H1 (cell line): Measurements from ENCODE around the gene GPR135. TPM values are rescaled to one million over a fixed set of nuclear protein-coding genes. Genes with fewer than 3 reads are reported as not detected.

Experiments used
- CTCF ChIA-PET: fragments of 300-600 bp; sonication (Branson Sonifier 250); formaldehyde crosslinking; loops from one replicate; lab custom pipeline; 2021; ENCODE audit not compliant: partially characterized antibody; lab: Charles Lee
- POLR2A ChIA-PET: fragments of 300-600 bp; sonication (Branson Sonifier 250); formaldehyde crosslinking; loops from one replicate; lab custom pipeline; 2021; ENCODE audit warnings: inconsistent platforms; ENCODE audit not compliant: partially characterized antibody; lab: Charles Lee
- DNase-seq, 2 experiments: peaks; one replicate each; pipeline versions ENCODE4 v3.0.0 to v3.0.0-alpha.2; 2010 to 2022; ENCODE audit warnings: low spot score in 2 of 2, low read depth in 1 of 2, mixed read lengths in 1 of 2
- FAIRE-seq: peaks from 2 replicates; lab custom pipeline; 2011; peaks lifted over from hg19 to GRCh38; lab: Jason Lieb, UNC
- H2AFZ ChIP-seq: 2 replicates; pipeline ENCODE4 v1.8.1; 2012; ENCODE audit warnings: low read length, inconsistent platforms
- H2AK5ac ChIP-seq: 2 replicates; pipeline ENCODE4 v1.6.1; 2013; ENCODE audit warnings: low read depth, low read length
- H2BK120ac ChIP-seq: replicated peaks from 2 replicates; pipeline ENCODE3; 2013; ENCODE audit warnings: low read depth, low read length, inconsistent platforms
- H2BK12ac ChIP-seq: 2 replicates; pipeline ENCODE4 v1.6.1; 2013; ENCODE audit warnings: low read depth, low read length
- H2BK15ac ChIP-seq: 2 replicates; pipeline ENCODE4 v1.6.1; 2013; ENCODE audit warnings: low read length
- H2BK20ac ChIP-seq: 2 replicates; pipeline ENCODE4 v1.6.1; 2013; ENCODE audit warnings: low read length
- H2BK5ac ChIP-seq: 2 replicates; pipeline ENCODE4 v1.6.1; 2013; ENCODE audit warnings: low read depth, low read length
- H3K14ac ChIP-seq: 2 replicates; pipeline ENCODE4 v1.6.1; 2013; ENCODE audit warnings: inconsistent platforms; ENCODE audit not compliant: insufficient read length
- H3K18ac ChIP-seq: 2 replicates; pipeline ENCODE4 v1.6.1; 2013; ENCODE audit warnings: low read length; ENCODE audit errors: extremely low read depth
- H3K23ac ChIP-seq: 2 replicates; pipeline ENCODE4 v1.6.1; 2013; ENCODE audit warnings: inconsistent platforms; ENCODE audit not compliant: insufficient read length
- H3K23me2 ChIP-seq: 2 replicates; pipeline ENCODE4 v1.6.1; 2013; ENCODE audit warnings: low read depth, low read length
- H3K27ac ChIP-seq: 2 replicates; pipeline ENCODE4 v1.6.1; 2011; ENCODE audit warnings: low read depth, low read length, inconsistent platforms
- H3K27me3 ChIP-seq, 4 experiments: replicated peaks in 1 of 4; 1 replicate in 1 of 4; 2 replicates in 3 of 4; pipeline versions ENCODE4 v1.6.1 to v1.8.1; 2011 to 2013; ENCODE audit warnings: low read length in 3 of 4, mild to moderate bottlenecking in 3 of 4, inconsistent platforms in 2 of 4, mixed read lengths in 2 of 4, moderate library complexity in 1 of 4; ENCODE audit not compliant: control insufficient read depth in 3 of 4, insufficient read depth in 3 of 4; ENCODE audit errors: extremely low read depth in 1 of 4
- H3K36me3 ChIP-seq, 4 experiments: 2 replicates each; pipeline versions ENCODE4 v1.6.1 to v1.8.1; 2011 to 2013; ENCODE audit warnings: mild to moderate bottlenecking in 4 of 4, low read length in 3 of 4, moderate library complexity in 2 of 4, control low read depth in 1 of 4, inconsistent platforms in 1 of 4; ENCODE audit not compliant: insufficient read depth in 4 of 4, control insufficient read depth in 2 of 4
- H3K4ac ChIP-seq: replicated peaks from 2 replicates; pipeline ENCODE3; 2013; ENCODE audit warnings: low read length, low read depth, mixed read lengths, inconsistent platforms; ENCODE audit not compliant: insufficient read length
- H3K4me1 ChIP-seq, 4 experiments: replicated peaks in 1 of 4; 1 replicate in 1 of 4; 2 replicates in 3 of 4; pipeline versions ENCODE4 v1.6.1 to v1.8.1; 2011 to 2013; ENCODE audit warnings: low read length in 3 of 4, inconsistent platforms in 2 of 4, mixed read lengths in 1 of 4; ENCODE audit not compliant: insufficient read depth in 4 of 4, control insufficient read depth in 3 of 4
- H3K4me2 ChIP-seq, 2 experiments: 2 replicates each; pipeline versions ENCODE4 v1.6.1 to v1.8.1; 2011 to 2013; ENCODE audit warnings: low read depth in 2 of 2, low read length in 2 of 2, control low read depth in 1 of 2, inconsistent platforms in 1 of 2, mild to moderate bottlenecking in 1 of 2; ENCODE audit not compliant: insufficient read depth in 1 of 2
- H3K4me3 ChIP-seq, 4 experiments: fragments of 200-600, 300-600 bp in 1 of 4; sonication (generic), shearing (Covaris generic), sonication (Bioruptor Twin) in 1 of 4; 2 replicates each; pipeline versions ENCODE4 v1.5.1 to v1.8.1; 2011 to 2016; ENCODE audit warnings: low read length in 4 of 4, low read depth in 3 of 4, control low read depth in 2 of 4, inconsistent platforms in 2 of 4, mild to moderate bottlenecking in 2 of 4, mixed read lengths in 1 of 4, moderate library complexity in 1 of 4; ENCODE audit not compliant: insufficient read depth in 2 of 4; ENCODE audit errors: extremely low read depth in 1 of 4
- H3K56ac ChIP-seq: replicated peaks from 2 replicates; pipeline ENCODE3; 2013; ENCODE audit warnings: low read depth, mild to moderate bottlenecking, mixed read lengths, low read length, inconsistent platforms; ENCODE audit not compliant: insufficient read length
- H3K79me1 ChIP-seq: 2 replicates; pipeline ENCODE4 v1.6.1; 2013; ENCODE audit warnings: low read depth, low read length, control low read depth
- H3K79me2 ChIP-seq, 2 experiments: 2 replicates each; pipeline versions ENCODE4 v1.6.1 to v1.8.1; 2012 to 2013; ENCODE audit warnings: low read length in 2 of 2, mild to moderate bottlenecking in 2 of 2, inconsistent platforms in 1 of 2; ENCODE audit not compliant: insufficient read depth in 2 of 2, control insufficient read depth in 1 of 2
- H3K9ac ChIP-seq, 4 experiments: replicated peaks in 1 of 4; 1 replicate in 1 of 4; 2 replicates in 3 of 4; pipeline versions ENCODE4 v1.6.1 to v1.8.1; 2011 to 2013; ENCODE audit warnings: low read depth in 3 of 4, low read length in 3 of 4, control low read depth in 2 of 4, mild to moderate bottlenecking in 2 of 4, moderate library complexity in 2 of 4, inconsistent platforms in 1 of 4; ENCODE audit errors: extremely low read depth in 1 of 4
- H3K9me3 ChIP-seq, 2 experiments: 2 replicates each; pipeline versions ENCODE4 v1.6.1 to v1.8.1; 2012 to 2013; ENCODE audit warnings: mild to moderate bottlenecking in 2 of 2, moderate library complexity in 2 of 2, control low read depth in 1 of 2, inconsistent platforms in 1 of 2, low read depth in 1 of 2, low read length in 1 of 2, mixed read lengths in 1 of 2; ENCODE audit not compliant: insufficient read depth in 2 of 2
- H4K20me1 ChIP-seq, 2 experiments: replicated peaks in 1 of 2; 2 replicates each; pipeline versions ENCODE3 to v1.8.1; 2011 to 2013; ENCODE audit warnings: inconsistent platforms in 2 of 2, low read length in 2 of 2, mild to moderate bottlenecking in 1 of 2; ENCODE audit not compliant: insufficient read depth in 2 of 2, control insufficient read depth in 1 of 2
- H4K5ac ChIP-seq: 2 replicates; pipeline ENCODE4 v1.6.1; 2013; ENCODE audit warnings: low read length, low read depth, mixed read lengths, inconsistent platforms; ENCODE audit not compliant: insufficient read length
- H4K8ac ChIP-seq: 2 replicates; pipeline ENCODE4 v1.8.0; 2013; ENCODE audit warnings: mild to moderate bottlenecking, moderate library complexity, low read length, inconsistent platforms; ENCODE audit not compliant: insufficient read depth; ENCODE audit errors: extremely low read depth
- H4K91ac ChIP-seq: replicated peaks from 2 replicates; pipeline ENCODE3; 2013; ENCODE audit warnings: low read length, mixed read lengths, inconsistent platforms; ENCODE audit not compliant: insufficient read length
- ATF2 ChIP-seq: IDR thresholded peaks from 2 replicates; pipeline ENCODE4 v1.6.1; 2012; ENCODE audit warnings: low read length, inconsistent platforms
- ATF3 ChIP-seq: IDR thresholded peaks from 2 replicates; pipeline ENCODE4 v1.6.1; 2011; ENCODE audit warnings: low read depth, mild to moderate bottlenecking, low read length; ENCODE audit not compliant: insufficient read depth
- BCL11A ChIP-seq, 2 experiments: IDR thresholded peaks; one replicate each; pipeline ENCODE4 v1.6.1; 2011; ENCODE audit warnings: low read depth in 2 of 2, low read length in 2 of 2, mild to moderate bottlenecking in 2 of 2
- KDM4A ChIP-seq: IDR thresholded peaks from one replicate; pipeline ENCODE4 v1.7.1; 2012; ENCODE audit warnings: low read depth, mild to moderate bottlenecking, moderate library complexity, low read length, inconsistent platforms; ENCODE audit not compliant: severe bottlenecking
- KDM5A ChIP-seq: fragments of 200-600 bp; IDR thresholded peaks from 2 replicates; pipeline ENCODE4 v1.7.1; 2012; ENCODE audit warnings: mild to moderate bottlenecking, low read length, inconsistent platforms, mixed read lengths
- MAFK ChIP-seq: IDR thresholded peaks from 2 replicates; pipeline ENCODE4 v1.6.1; 2012; ENCODE audit warnings: low read depth, mild to moderate bottlenecking, improper control_type of control experiment, low read length
- MAX ChIP-seq: IDR thresholded peaks from 2 replicates; pipeline ENCODE4 v1.6.1; 2012; ENCODE audit warnings: inconsistent platforms
- SRF ChIP-seq: IDR thresholded peaks from 2 replicates; pipeline ENCODE4 v1.6.1; 2011; ENCODE audit warnings: mild to moderate bottlenecking, low read depth, low read length, moderate library complexity
- USF2 ChIP-seq: IDR thresholded peaks from 2 replicates; pipeline ENCODE4 v1.6.1; 2011; ENCODE audit warnings: low read length, improper control_type of control experiment
- ZNF274 ChIP-seq: IDR thresholded peaks from 2 replicates; pipeline ENCODE4 v1.7.0; 2012; ENCODE audit warnings: low read length, borderline replicate concordance; ENCODE audit errors: extremely low read depth
- WGBS, 2 experiments: shearing (Covaris generic) in 1 of 2; methylation state at CpG; one replicate each; pipeline versions ENCODE4 v1.1.6 to v1.1.7; 2013 to 2015; ENCODE audit warnings: low lambda C conversion rate in 2 of 2, mixed read lengths in 2 of 2, inconsistent platforms in 1 of 2, low coverage in 1 of 2, missing lambda C conversion rate in 1 of 2; ENCODE audit not compliant: insufficient replicate concordance in 2 of 2, insufficient coverage in 1 of 2, insufficient read length in 1 of 2; ENCODE audit errors: extremely low coverage in 1 of 2, missing lambda C conversion rate in 1 of 2; 5-methylcytosine and 5-hydroxymethylcytosine counted together
- polyA plus RNA-seq, 7 experiments: library from polyadenylated mRNA; depleted of rRNA in 3 of 7; stranded (reverse) in 5 of 7; unstranded in 2 of 7; fragments of >200 nt in 5 of 7; fragments of 200-250 nt in 2 of 7; gene quantifications; 1 replicate in 5 of 7; 2 replicates in 1 of 7; 4 replicates in 1 of 7; pipeline versions ENCODE4 v1.2.1 to v1.2.3, GENCODE V29; 2011 to 2013; ENCODE audit warnings: missing spikeins in 2 of 7, mixed read lengths in 2 of 7
- total RNA-seq: library from RNA; stranded (reverse); fragmentation: NEBNext Ultra II Directional; extraction: Animal tissue kit (Norgen Biotek cat#: 25700); gene quantifications from 2 replicates; pipeline ENCODE4 v1.2.1, GENCODE V29; 2021

The GPR135 gene
- total and polyA plus RNA-seq, 2 of the 8 experiments (the other 6 are each of a cell fraction or from before 2014, with no cell fraction given) = 0.48 to 1.1 TPM

GRCh38 chr14:59507752-59508103, 42.5 kb upstream of the GPR135 start:
- Histone ChIP-seq H2AFZ (no peak overlapping the region), H4K91ac (no peak overlapping the region), H3K56ac (no peak overlapping the region), H2BK120ac (no peak overlapping the region), H2BK20ac (no peak overlapping the region), H3K9me3 (no peaks in the 10 kb centered on the region), H2AK5ac (no peak overlapping the region), H2BK5ac (no peak overlapping the region), H3K4ac (no peak overlapping the region), H3K4me1 (peaks cover 0 to 3% (median under 1%) of the 10 kb centered on the region in 4 experiments; a peak in 2 of 7 replicates), H3K4me3 (no peak overlapping the region), H3K36me3 (peaks cover 2 to 11% (median 5%) of the 10 kb centered on the region in 4 experiments; a peak in 4 of 8 replicates), H3K23ac (no peak overlapping the region), H4K20me1 (no peaks in the 10 kb centered on the region), H4K5ac (no peak overlapping the region), H3K14ac (no peak overlapping the region), H2BK15ac (no peak overlapping the region), H3K79me1 (no peaks in the 10 kb centered on the region), H3K27ac (no peak overlapping the region), H3K4me2 (no peak overlapping the region), H3K79me2 (no peaks in the 10 kb centered on the region), H3K18ac (no peak overlapping the region), H3K27me3 (no peaks in the 10 kb centered on the region), H2BK12ac (no peak overlapping the region), H3K23me2 (no peaks in the 10 kb centered on the region), H4K8ac (no peak overlapping the region), H3K9ac (no peak overlapping the region)
- WGBS, 2 experiments = 97% methylated on average over 3 of the region's 3 CpGs; no CpG with 5 or more reads in 1 of the 2 experiments
- POLR2A ChIA-PET = interaction anchor here (1.3 to 2.3 kb wide), 2 partner anchors 24 to 68 kb away, joined by 4 to 9 read pairs; partner anchors contain the start of genes JKAMP and L3HYPDH
- DNase-seq (no peak), FAIRE-seq (no peak)
- CTCF ChIA-PET = interaction anchor here (0.6 to 14.6 kb wide), 36 partner anchors 11 to 717 kb away, joined by 3 to 462 read pairs (median 4); partner anchors contain the start of genes CCDC175, GPR135, JKAMP and L3HYPDH
- TF ChIP-seq KDM5A = no peak
- TF ChIP-seq USF2 = no peak
- TF ChIP-seq BCL11A (IDR thresholded peaks at IDR 0.05; ENCODE audit: low read depth in 2 of 2, low read length in 2 of 2) = no peak
- TF ChIP-seq ATF2 = no peak
- TF ChIP-seq ZNF274 = no peak
- TF ChIP-seq MAFK = no peak
- no peak for TF ChIP-seq ATF3
- no peak for TF ChIP-seq SRF
- no peak for TF ChIP-seq KDM4A
- no peak for TF ChIP-seq MAX
